ENCODE data around the gene CELA3A. TPM values are rescaled to one million over a fixed set of nuclear protein-coding genes. Genes with fewer than 3 reads are reported as not detected.
"Not testable (repeated sequence)": the region's sequence is repeated elsewhere in the genome, so short reads cannot be mapped to it uniquely, and the experiment has no call there.

The CELA3A gene
- total RNA-seq, 1 donor from 2014 or later, result not detected

GRCh38 chr1:21975296-21975695 is 26.2 kb upstream of the CELA3A start:
- H3K9me3 Mint-ChIP-seq; H3K36me3 Mint-ChIP-seq; H3K4me1 Mint-ChIP-seq; DNase-seq (ENCODE audit: low spot score in 2 of 2, unreplicated experiment in 2 of 2); H3K4me3 Mint-ChIP-seq; H3K27ac Mint-ChIP-seq; H3K27me3 Mint-ChIP-seq (ENCODE audit: low read depth): not testable (repeated sequence)

GRCh38 chr1:21976703-21977239 is 24.7 kb upstream of the CELA3A start, which contains the start of gene CELA3B:
CELA3B (plus strand) TSS chr1:21977022; CDS start chr1:21977040, 18 bp downstream.
- not testable (repeated sequence) for H3K4me1 Mint-ChIP-seq; H3K36me3 Mint-ChIP-seq; H3K9me3 Mint-ChIP-seq; H3K27ac Mint-ChIP-seq; DNase-seq (ENCODE audit: low spot score in 2 of 2, unreplicated experiment in 2 of 2); H3K4me3 Mint-ChIP-seq; H3K27me3 Mint-ChIP-seq (ENCODE audit: low read depth)

- DNase-seq (ENCODE audit: low spot score in 2 of 2, unreplicated experiment in 2 of 2); H3K4me3 Mint-ChIP-seq; H3K4me1 Mint-ChIP-seq; H3K27me3 Mint-ChIP-seq (ENCODE audit: low read depth); H3K36me3 Mint-ChIP-seq; H3K27ac Mint-ChIP-seq; H3K9me3 Mint-ChIP-seq: not testable (repeated sequence)
Observed at GRCh38 chr1:21978209-21978608, 23.2 kb upstream of the CELA3A start.

GRCh38 chr1:21980515-21981220 is 20.8 kb upstream of the CELA3A start:
- not testable (repeated sequence) for H3K9me3 Mint-ChIP-seq; H3K4me3 Mint-ChIP-seq; H3K36me3 Mint-ChIP-seq; H3K27ac Mint-ChIP-seq; H3K27me3 Mint-ChIP-seq (ENCODE audit: low read depth); H3K4me1 Mint-ChIP-seq; DNase-seq (ENCODE audit: low spot score in 2 of 2, unreplicated experiment in 2 of 2)

GRCh38 chr1:21981253-21981652 is 20.2 kb upstream of the CELA3A start:
- not testable (repeated sequence) for H3K27me3 Mint-ChIP-seq (ENCODE audit: low read depth); H3K36me3 Mint-ChIP-seq; H3K27ac Mint-ChIP-seq; H3K9me3 Mint-ChIP-seq; DNase-seq (ENCODE audit: low spot score in 2 of 2, unreplicated experiment in 2 of 2); H3K4me1 Mint-ChIP-seq; H3K4me3 Mint-ChIP-seq

GRCh38 chr1:21982122-21982521 is 19.3 kb upstream of the CELA3A start:
- not testable (repeated sequence) for DNase-seq (ENCODE audit: low spot score in 2 of 2, unreplicated experiment in 2 of 2); H3K27ac Mint-ChIP-seq

GRCh38 chr1:21983539-21983938 is 17.9 kb upstream of the CELA3A start:
- not testable (repeated sequence) for H3K4me3 Mint-ChIP-seq, H3K36me3 Mint-ChIP-seq

More at GRCh38 chr1:21982122-21982521, 19.3 kb upstream of the CELA3A start:
- not testable (repeated sequence) for H3K9me3 Mint-ChIP-seq; H3K27me3 Mint-ChIP-seq (ENCODE audit: low read depth); H3K4me3 Mint-ChIP-seq; H3K36me3 Mint-ChIP-seq; H3K4me1 Mint-ChIP-seq

GRCh38 chr1:21985893-21986292 is 15.6 kb upstream of the CELA3A start:
- DNase-seq (ENCODE audit: low spot score in 2 of 2, unreplicated experiment in 2 of 2); H3K4me3 Mint-ChIP-seq; H3K27me3 Mint-ChIP-seq (ENCODE audit: low read depth); H3K4me1 Mint-ChIP-seq; H3K27ac Mint-ChIP-seq; H3K36me3 Mint-ChIP-seq; H3K9me3 Mint-ChIP-seq: not testable (repeated sequence)

More at GRCh38 chr1:21983539-21983938, 17.9 kb upstream of the CELA3A start:
- H3K9me3 Mint-ChIP-seq; DNase-seq (ENCODE audit: low spot score in 2 of 2, unreplicated experiment in 2 of 2); H3K27me3 Mint-ChIP-seq (ENCODE audit: low read depth); H3K27ac Mint-ChIP-seq; H3K4me1 Mint-ChIP-seq: not testable (repeated sequence)

GRCh38 chr1:21986386-21986785 is 15.1 kb upstream of the CELA3A start:
- H3K36me3 Mint-ChIP-seq; H3K4me3 Mint-ChIP-seq; H3K4me1 Mint-ChIP-seq; H3K27ac Mint-ChIP-seq; H3K9me3 Mint-ChIP-seq; H3K27me3 Mint-ChIP-seq (ENCODE audit: low read depth); DNase-seq (ENCODE audit: low spot score in 2 of 2, unreplicated experiment in 2 of 2): not testable (repeated sequence)

GRCh38 chr1:21989672-21990393 is 11.6 kb upstream of the CELA3A start:
- not testable (repeated sequence) for DNase-seq (ENCODE audit: low spot score in 2 of 2, unreplicated experiment in 2 of 2); H3K4me1 Mint-ChIP-seq; H3K27me3 Mint-ChIP-seq (ENCODE audit: low read depth); H3K36me3 Mint-ChIP-seq; H3K9me3 Mint-ChIP-seq; H3K27ac Mint-ChIP-seq; H3K4me3 Mint-ChIP-seq

GRCh38 chr1:21992186-21992585 is 9.3 kb upstream of the CELA3A start:
- H3K4me3 Mint-ChIP-seq; H3K4me1 Mint-ChIP-seq; H3K36me3 Mint-ChIP-seq; H3K27me3 Mint-ChIP-seq (ENCODE audit: low read depth); H3K9me3 Mint-ChIP-seq; DNase-seq (ENCODE audit: low spot score in 2 of 2, unreplicated experiment in 2 of 2); H3K27ac Mint-ChIP-seq: not testable (repeated sequence)

- H3K4me1 Mint-ChIP-seq; H3K27me3 Mint-ChIP-seq (ENCODE audit: low read depth); H3K27ac Mint-ChIP-seq; H3K4me3 Mint-ChIP-seq; H3K36me3 Mint-ChIP-seq; H3K9me3 Mint-ChIP-seq; DNase-seq (ENCODE audit: low spot score in 2 of 2, unreplicated experiment in 2 of 2): not testable (repeated sequence)
Observed at GRCh38 chr1:21994716-21995115, 6.7 kb upstream of the CELA3A start.

GRCh38 chr1:21996663-21996970 is 4.8 kb upstream of the CELA3A start:
- H3K27ac Mint-ChIP-seq; H3K4me1 Mint-ChIP-seq; DNase-seq (ENCODE audit: low spot score in 2 of 2, unreplicated experiment in 2 of 2); H3K4me3 Mint-ChIP-seq; H3K27me3 Mint-ChIP-seq (ENCODE audit: low read depth); H3K36me3 Mint-ChIP-seq; H3K9me3 Mint-ChIP-seq: not testable (repeated sequence)

GRCh38 chr1:21997891-21998623 is 3.4 kb upstream of the CELA3A start:
- not testable (repeated sequence) for DNase-seq (ENCODE audit: low spot score in 2 of 2, unreplicated experiment in 2 of 2); H3K4me1 Mint-ChIP-seq; H3K27me3 Mint-ChIP-seq (ENCODE audit: low read depth); H3K36me3 Mint-ChIP-seq; H3K4me3 Mint-ChIP-seq; H3K27ac Mint-ChIP-seq; H3K9me3 Mint-ChIP-seq

All from mesothelial cell of epicardium (in vitro differentiated cells).